Adipose tissue (tissue), 3 donors: ENCODE results near the gene OR2T1. TPM values are rescaled to one million over a fixed set of nuclear protein-coding genes. Genes with fewer than 3 reads are reported as not detected.

Experiments used
- polyA plus RNA-seq, 3 donors: library from polyadenylated mRNA; stranded (reverse); fragments of 200-250 nt; gene quantifications; one replicate each; pipeline ENCODE4 v1.2.3, GENCODE V29; 2013
- donor health status: healthy with polysubstance abuse.
- donor health status: Bipolar disorder and iron deficiency.
- donor health status: healthy.

The OR2T1 gene
- polyA plus RNA-seq, 3 donors: not detected

Other genes starting within 250 kb of the OR2T1 start
- gene OR2M2, start 228.2 kb upstream of the OR2T1 start, polyA plus RNA-seq: not detected
- gene OR2M3, start 205.8 kb upstream of the OR2T1 start, polyA plus RNA-seq: not detected
- not detected for gene OR2M4, start 171.6 kb upstream of the OR2T1 start, polyA plus RNA-seq
- not detected for gene OR2T33, start 125.1 kb upstream of the OR2T1 start, polyA plus RNA-seq
- gene OR2T12, start 99.6 kb upstream of the OR2T1 start, polyA plus RNA-seq: not detected
- gene OR2M7, start 78.5 kb upstream of the OR2T1 start, polyA plus RNA-seq: not detected
- gene OR14C36, start 54.3 kb upstream of the OR2T1 start, polyA plus RNA-seq: not detected
- not detected for gene OR2T4, start 41.4 kb upstream of the OR2T1 start, polyA plus RNA-seq
- gene OR2T6, start 27.3 kb upstream of the OR2T1 start, polyA plus RNA-seq: not detected
- gene OR2T2, start 42.6 kb downstream of the OR2T1 start, polyA plus RNA-seq: not detected
- gene OR2T3, start 70.3 kb downstream of the OR2T1 start, polyA plus RNA-seq: not detected
- not detected for gene OR2T5, start 85.5 kb downstream of the OR2T1 start, polyA plus RNA-seq
- not detected for gene OR2G6, start 105.0 kb downstream of the OR2T1 start, polyA plus RNA-seq
- not detected for gene OR2T29, start 159.7 kb downstream of the OR2T1 start, polyA plus RNA-seq
- not detected for gene OR2T34, start 171.7 kb downstream of the OR2T1 start, polyA plus RNA-seq
- gene OR2T10, start 194.7 kb downstream of the OR2T1 start, polyA plus RNA-seq: not detected
- gene OR2T11, start 232.0 kb downstream of the OR2T1 start, polyA plus RNA-seq: not detected
- not detected for gene OR2T35, start 242.2 kb downstream of the OR2T1 start, polyA plus RNA-seq